Vagina (tissue), 2 donors: ENCODE measurements around the gene SIK2.

Source experiments
- POLR2AphosphoS5 ChIP-seq, 2 donors: sonication (generic); formaldehyde crosslinking; IDR thresholded peaks; one replicate each; pipeline ENCODE4 v1.9.0; 2017; ENCODE audit warnings: antibody characterized with exemption in 2 of 2, mild to moderate bottlenecking in 2 of 2, low read depth in 1 of 2; ENCODE audit not compliant: insufficient read depth in 1 of 2
- TF ChIP-seq, protein P1 (sequence below), 3 experiments: fragments of 450-650 bp in 2 of 3; fragments of 200-600 bp in 1 of 3; sonication (generic) in 1 of 3; IDR thresholded peaks; one replicate each; pipeline ENCODE4 v1.5.1; 2017 to 2019; ENCODE audit warnings: antibody characterized with exemption in 3 of 3, mild to moderate bottlenecking in 2 of 3, moderate library complexity in 2 of 3

DNA sequence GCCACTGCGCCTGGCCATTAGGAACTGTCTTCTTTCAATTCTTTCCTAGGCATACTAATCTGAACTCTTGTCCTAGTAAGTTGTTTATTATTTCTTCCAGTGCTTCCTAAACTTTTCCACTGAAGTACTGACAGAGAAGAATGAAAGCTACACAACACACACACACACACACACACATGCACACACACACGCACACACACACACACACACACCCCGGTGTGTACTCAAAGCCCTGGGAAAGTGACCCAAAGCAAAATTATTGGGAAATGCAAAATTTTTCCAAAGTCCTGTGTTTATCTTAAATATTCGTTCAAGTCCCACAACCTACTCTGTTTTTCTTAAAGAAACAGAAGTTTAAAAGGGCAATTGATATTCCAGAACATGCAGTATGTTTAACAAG is 19.4 kb upstream of the SIK2 start:
- TF ChIP-seq, protein P1, sequence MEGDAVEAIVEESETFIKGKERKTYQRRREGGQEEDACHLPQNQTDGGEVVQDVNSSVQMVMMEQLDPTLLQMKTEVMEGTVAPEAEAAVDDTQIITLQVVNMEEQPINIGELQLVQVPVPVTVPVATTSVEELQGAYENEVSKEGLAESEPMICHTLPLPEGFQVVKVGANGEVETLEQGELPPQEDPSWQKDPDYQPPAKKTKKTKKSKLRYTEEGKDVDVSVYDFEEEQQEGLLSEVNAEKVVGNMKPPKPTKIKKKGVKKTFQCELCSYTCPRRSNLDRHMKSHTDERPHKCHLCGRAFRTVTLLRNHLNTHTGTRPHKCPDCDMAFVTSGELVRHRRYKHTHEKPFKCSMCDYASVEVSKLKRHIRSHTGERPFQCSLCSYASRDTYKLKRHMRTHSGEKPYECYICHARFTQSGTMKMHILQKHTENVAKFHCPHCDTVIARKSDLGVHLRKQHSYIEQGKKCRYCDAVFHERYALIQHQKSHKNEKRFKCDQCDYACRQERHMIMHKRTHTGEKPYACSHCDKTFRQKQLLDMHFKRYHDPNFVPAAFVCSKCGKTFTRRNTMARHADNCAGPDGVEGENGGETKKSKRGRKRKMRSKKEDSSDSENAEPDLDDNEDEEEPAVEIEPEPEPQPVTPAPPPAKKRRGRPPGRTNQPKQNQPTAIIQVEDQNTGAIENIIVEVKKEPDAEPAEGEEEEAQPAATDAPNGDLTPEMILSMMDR (IDR thresholded peaks at IDR 0.05), result no peak
- no peak for TF ChIP-seq POLR2AphosphoS5 (IDR thresholded peaks at IDR 0.05; ENCODE audit: insufficient read depth in 1 of 2, low read depth in 1 of 2)
